Measurements from ENCODE around the gene SLC24A3.
A peak's percentile ranks its signal among the peaks of the same experiment; 100 is the strongest.

The SLC24A3 gene

GRCh38 chr20:19554666-19555065 is 342.2 kb downstream of the SLC24A3 start:
- no peaks in the 10 kb centered on the region for H3K27me3 ChIP-seq (ENCODE audit: insufficient read depth, low read length, poor library complexity, severe bottlenecking)
- no peaks in the 10 kb centered on the region for H4K20me1 ChIP-seq (ENCODE audit: insufficient read depth, low read length, poor library complexity, severe bottlenecking)
- H2AFZ ChIP-seq (ENCODE audit: low read length), result peak overlapping the region; percentile 40
- H3F3A ChIP-seq (ENCODE audit: low read depth), result peaks cover 12% of the 10 kb centered on the region; the same call in 1 of the 2 replicates
- no peaks in the 10 kb centered on the region for H3K9me3 ChIP-seq (ENCODE audit: insufficient read depth, low read depth, low read length)
- no peaks in the 10 kb centered on the region for H3K9me2 ChIP-seq (replicated peaks; ENCODE audit: low read depth, low read length)
- H3K9ac ChIP-seq (ENCODE audit: low read depth, low read length, poor library complexity, severe bottlenecking), result peak overlapping the region; percentile 21
- peaks cover 57% of the 10 kb centered on the region for H3K4me1 ChIP-seq (ENCODE audit: insufficient read depth, low read length, poor library complexity, severe bottlenecking)
- peak overlapping the region; percentile 67 for H3K4me2 ChIP-seq (ENCODE audit: low read depth, low read length, poor library complexity, severe bottlenecking)
- no peaks in the 10 kb centered on the region for H3K79me2 ChIP-seq (ENCODE audit: insufficient read depth, low read length)
- H3K36me3 ChIP-seq (ENCODE audit: insufficient read depth, low read length), result no peaks in the 10 kb centered on the region
- peak overlapping the region; percentile 21 for H3K4me3 ChIP-seq (ENCODE audit: low read length, poor library complexity, severe bottlenecking)
- no peak for TF ChIP-seq EZH2phosphoT487 (IDR thresholded peaks at IDR 0.05; ENCODE audit: borderline replicate concordance)
- TF ChIP-seq CTCF (conservative IDR thresholded peaks at IDR 0.05; ENCODE audit: low read length), result no peak

- Histone ChIP-seq H3F3A (ENCODE audit: low read depth) (peaks cover 12% of the 10 kb centered on the region; the same call in 1 of the 2 replicates), H3K79me2 (ENCODE audit: insufficient read depth, low read length) (no peaks in the 10 kb centered on the region), H4K20me1 (ENCODE audit: insufficient read depth, low read length, poor library complexity, severe bottlenecking) (no peaks in the 10 kb centered on the region), H3K4me3 (ENCODE audit: low read length, poor library complexity, severe bottlenecking) (no peak overlapping the region), H2AFZ (ENCODE audit: low read length) (no peak overlapping the region), H3K36me3 (ENCODE audit: insufficient read depth, low read length) (no peaks in the 10 kb centered on the region), H3K4me2 (ENCODE audit: low read depth, low read length, poor library complexity, severe bottlenecking) (peak overlapping the region; percentile 67), H3K9me2 (replicated peaks; ENCODE audit: low read depth, low read length) (no peaks in the 10 kb centered on the region), H3K27me3 (ENCODE audit: insufficient read depth, low read length, poor library complexity, severe bottlenecking) (no peaks in the 10 kb centered on the region), H3K9me3 (ENCODE audit: insufficient read depth, low read depth, low read length) (no peaks in the 10 kb centered on the region), H3K4me1 (ENCODE audit: insufficient read depth, low read length, poor library complexity, severe bottlenecking) (peaks cover 57% of the 10 kb centered on the region), H3K9ac (ENCODE audit: low read depth, low read length, poor library complexity, severe bottlenecking) (no peak overlapping the region)
- TF ChIP-seq EZH2phosphoT487 (IDR thresholded peaks at IDR 0.05; ENCODE audit: borderline replicate concordance), result no peak
- TF ChIP-seq CTCF (conservative IDR thresholded peaks at IDR 0.05; ENCODE audit: low read length), result no peak
Observed at GRCh38 chr20:19555726-19556125, 343.3 kb downstream of the SLC24A3 start.

- Histone ChIP-seq H3K9ac (ENCODE audit: low read depth, low read length, poor library complexity, severe bottlenecking) (no peak overlapping the region), H4K20me1 (ENCODE audit: insufficient read depth, low read length, poor library complexity, severe bottlenecking) (no peaks in the 10 kb centered on the region), H3K27me3 (ENCODE audit: insufficient read depth, low read length, poor library complexity, severe bottlenecking) (no peaks in the 10 kb centered on the region)
Observed at GRCh38 chr20:19557291-19557690, 344.8 kb downstream of the SLC24A3 start.

More at GRCh38 chr20:19557291-19557690, 344.8 kb downstream of the SLC24A3 start:
- Histone ChIP-seq H3K9me3 (ENCODE audit: insufficient read depth, low read depth, low read length) (no peaks in the 10 kb centered on the region), H3K36me3 (ENCODE audit: insufficient read depth, low read length) (no peaks in the 10 kb centered on the region), H3K4me3 (ENCODE audit: low read length, poor library complexity, severe bottlenecking) (no peak overlapping the region), H3K9me2 (replicated peaks; ENCODE audit: low read depth, low read length) (no peaks in the 10 kb centered on the region), H3F3A (ENCODE audit: low read depth) (peaks cover 12% of the 10 kb centered on the region; the same call in 1 of the 2 replicates), H3K4me2 (ENCODE audit: low read depth, low read length, poor library complexity, severe bottlenecking) (no peak overlapping the region), H3K4me1 (ENCODE audit: insufficient read depth, low read length, poor library complexity, severe bottlenecking) (peaks cover 62% of the 10 kb centered on the region), H2AFZ (ENCODE audit: low read length) (peak overlapping the region; percentile 20; the same call in 1 of the 2 replicates), H3K79me2 (ENCODE audit: insufficient read depth, low read length) (no peaks in the 10 kb centered on the region)
- TF ChIP-seq CTCF (conservative IDR thresholded peaks at IDR 0.05; ENCODE audit: low read length) (no peak), EZH2phosphoT487 (IDR thresholded peaks at IDR 0.05; ENCODE audit: borderline replicate concordance) (no peak)
